GM19395 (cell line): ENCODE data around the gene ZNF229.
A peak's percentile ranks its signal among the peaks of the same experiment; 100 is the strongest.
"Not testable (repeated sequence)": the region's sequence is repeated elsewhere in the genome, so short reads cannot be mapped to it uniquely, and the experiment has no call there.

Experiments
- ATAC-seq: cut with Tn5 transposase; IDR thresholded peaks from one replicate; pipeline ENCODE4 v1.9.1; 2021; ENCODE audit warnings: mild to moderate bottlenecking, moderate library complexity; ENCODE audit not compliant: unreplicated experiment

Gene ZNF229

DNA sequence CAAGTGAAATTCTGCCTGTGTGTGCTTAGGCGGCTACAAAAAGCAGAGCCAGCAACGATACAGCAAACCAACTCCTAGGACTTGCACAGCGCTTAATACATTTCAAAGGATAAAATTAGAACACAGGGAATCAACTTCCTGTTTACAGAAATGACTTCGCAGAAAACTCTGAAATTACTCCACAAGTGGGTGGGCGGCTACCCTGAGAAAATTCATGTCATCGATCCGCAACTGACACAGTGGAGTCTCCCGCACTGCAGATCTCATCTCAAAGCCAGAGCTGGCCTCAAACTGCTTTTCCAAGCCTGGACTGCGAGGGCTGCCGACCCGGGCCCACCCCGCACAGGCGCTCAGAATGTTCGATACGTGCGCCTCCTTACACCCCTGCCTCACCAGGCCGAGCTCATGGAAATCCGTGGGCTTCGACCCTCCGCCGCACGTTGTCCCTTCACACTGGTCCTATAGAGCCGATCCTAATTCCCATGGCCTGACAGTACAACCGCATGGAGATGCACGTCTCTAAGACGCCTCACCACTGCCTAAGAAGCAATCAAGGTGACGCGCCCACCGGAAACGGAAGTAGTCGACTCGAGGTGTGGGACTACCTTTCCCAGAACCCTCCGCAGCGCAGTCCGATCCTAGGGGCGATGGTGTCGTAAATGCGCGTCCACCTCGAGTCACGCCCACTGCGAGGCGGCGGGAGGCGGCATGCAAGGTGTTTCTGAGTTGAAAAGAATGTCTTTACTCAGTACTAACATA, at the start of gene ZNF229:
ZNF229 (minus strand) TSS at position 557 of the 759 bp plus-strand sequence. CDS start 5,625 bp downstream, outside the sequence.
- ATAC-seq, result peak; percentile 67

- ATAC-seq, result no peak
Observed at GRCh38 chr19:44496711-44497110, 48.4 kb upstream of the ZNF229 start.

- no peak for ATAC-seq
Observed at GRCh38 chr19:44476559-44477408, 28.5 kb upstream of the ZNF229 start.

GRCh38 chr19:44468730-44469129, 20.5 kb upstream of the ZNF229 start:
- not testable (repeated sequence) for ATAC-seq

- not testable (repeated sequence) for ATAC-seq
Observed at GRCh38 chr19:44462600-44463286, 14.5 kb upstream of the ZNF229 start.

DNA sequence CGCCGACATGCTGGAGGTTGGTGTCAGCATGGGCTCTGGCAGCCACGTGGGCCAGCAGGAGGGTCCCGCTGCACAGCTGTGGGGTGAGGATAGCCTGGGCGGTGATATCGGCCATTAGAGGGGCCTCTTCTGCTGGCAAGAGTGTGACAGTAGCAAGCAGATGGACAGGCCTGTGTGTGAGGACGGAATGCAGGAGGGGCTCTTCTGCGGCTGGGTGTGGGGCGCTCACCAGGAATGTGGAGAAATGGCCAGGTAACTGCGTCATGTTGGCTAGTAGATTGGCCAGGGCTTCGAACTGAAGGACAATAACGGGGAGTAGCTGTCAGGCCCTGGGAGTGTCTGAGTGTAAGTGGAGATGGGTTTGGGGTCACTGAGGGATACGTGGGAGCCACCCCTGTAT, 7.7 kb upstream of the ZNF229 start:
- not testable (repeated sequence) for ATAC-seq

DNA sequence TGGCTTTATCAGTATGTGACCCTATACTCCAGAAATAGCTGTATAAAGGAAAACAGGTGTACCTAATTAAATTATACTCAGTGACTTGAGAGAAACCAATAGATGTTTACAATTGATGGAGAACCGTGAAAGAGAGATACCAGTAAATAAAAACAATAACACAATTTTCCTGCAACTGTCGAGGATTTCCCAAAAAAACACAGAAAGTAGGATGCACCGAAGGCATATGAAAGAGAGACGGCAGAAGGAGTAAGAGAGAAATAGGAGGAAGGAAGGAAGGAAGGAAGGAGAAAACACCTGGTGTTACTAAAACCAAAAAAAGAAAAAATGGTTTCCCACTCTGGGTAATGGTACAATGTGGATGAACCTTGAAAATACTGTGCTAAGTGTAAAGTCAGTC, 6.8 kb upstream of the ZNF229 start:
- ATAC-seq, result no peak

GRCh38 chr19:44452367-44452766, 4.1 kb upstream of the ZNF229 start:
- no peak for ATAC-seq

DNA sequence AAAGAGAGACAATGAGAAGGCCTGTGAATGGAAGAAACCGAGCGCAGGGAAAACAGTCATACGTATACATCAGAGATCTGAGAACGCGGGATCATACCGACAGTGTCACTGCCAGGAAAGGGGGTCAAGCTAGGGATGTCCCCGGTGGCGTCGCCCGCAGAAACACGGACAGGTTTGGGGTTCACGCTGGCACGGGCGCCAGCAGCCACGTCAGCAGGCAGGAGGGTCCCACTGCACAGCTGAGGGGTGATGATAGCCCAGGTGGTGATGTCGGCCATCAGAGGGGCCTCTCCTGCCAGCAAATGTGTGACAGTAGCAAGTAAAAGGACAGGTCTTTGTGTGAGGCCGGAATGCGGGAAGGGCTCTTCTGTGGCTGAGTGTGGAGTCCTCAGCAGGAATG, 3.4 kb upstream of the ZNF229 start:
- ATAC-seq, result no peak

- ATAC-seq, result no peak
Observed at GRCh38 chr19:44438441-44438840, 9.8 kb downstream of the ZNF229 start.

- ATAC-seq, result no peak
Observed at GRCh38 chr19:44435441-44435840, 12.8 kb downstream of the ZNF229 start.

- no peak for ATAC-seq
Observed at GRCh38 chr19:44430956-44431355, 17.3 kb downstream of the ZNF229 start.

DNA sequence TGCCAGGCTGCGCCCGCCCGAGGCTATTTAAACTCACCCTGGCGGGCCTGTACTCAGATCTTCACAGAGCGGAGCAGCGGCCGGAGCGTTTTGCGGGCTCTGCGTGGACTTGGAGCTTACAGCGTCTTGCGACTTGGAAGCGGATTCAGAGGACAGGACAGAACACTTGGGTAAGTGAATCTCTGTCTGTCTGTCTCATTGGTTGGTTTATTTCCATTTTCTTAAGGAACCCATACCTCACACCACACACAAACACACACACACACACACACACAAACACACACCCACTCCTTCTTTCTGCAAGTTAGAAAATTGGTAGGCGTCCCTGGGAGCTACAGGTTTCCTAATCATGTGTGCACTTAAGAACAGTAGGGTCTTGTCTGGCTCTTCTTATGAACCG, 32.7 kb downstream of the ZNF229 start:
- ATAC-seq, result not testable (repeated sequence)

GRCh38 chr19:44401139-44402115, 46.8 kb downstream of the ZNF229 start, which contains the start of gene ZNF285:
Gene ZNF285 (minus strand): TSS chr19:44401608. CDS start chr19:44397213, 4,395 bp downstream.
- peak; percentile 76 for ATAC-seq

- not testable (repeated sequence) for ATAC-seq
Observed at GRCh38 chr19:44389268-44389667, 59.0 kb downstream of the ZNF229 start.
